CD4-positive, alpha-beta T cell treated with Interferon alpha-2 for 1 hour (primary cell): ENCODE data around the gene NFIB.

ENCODE experiments used
- DNase-seq, 2 donors: peaks; one replicate each; pipeline ENCODE4 v3.0.0-alpha.2; 2020 to 2022

NFIB gene

DNA sequence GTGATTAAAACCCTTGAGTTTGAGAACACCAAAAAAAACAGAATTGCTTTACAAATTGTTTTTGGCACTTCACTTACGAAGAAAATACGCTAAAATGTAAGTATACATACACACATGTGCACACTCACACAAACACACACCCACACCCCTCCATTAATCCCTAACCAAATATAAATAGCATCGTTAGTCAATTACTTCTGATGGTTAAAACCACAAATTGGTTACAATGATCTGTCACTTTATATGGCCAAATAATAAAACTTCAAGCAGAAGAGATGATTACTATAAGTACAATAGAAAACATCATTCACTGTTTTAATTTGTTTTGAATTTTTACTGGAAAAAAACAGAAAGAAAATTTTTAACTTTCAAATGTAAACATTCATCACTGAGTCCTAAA is 103.5 kb downstream of the NFIB start:
- no peak for DNase-seq

DNA sequence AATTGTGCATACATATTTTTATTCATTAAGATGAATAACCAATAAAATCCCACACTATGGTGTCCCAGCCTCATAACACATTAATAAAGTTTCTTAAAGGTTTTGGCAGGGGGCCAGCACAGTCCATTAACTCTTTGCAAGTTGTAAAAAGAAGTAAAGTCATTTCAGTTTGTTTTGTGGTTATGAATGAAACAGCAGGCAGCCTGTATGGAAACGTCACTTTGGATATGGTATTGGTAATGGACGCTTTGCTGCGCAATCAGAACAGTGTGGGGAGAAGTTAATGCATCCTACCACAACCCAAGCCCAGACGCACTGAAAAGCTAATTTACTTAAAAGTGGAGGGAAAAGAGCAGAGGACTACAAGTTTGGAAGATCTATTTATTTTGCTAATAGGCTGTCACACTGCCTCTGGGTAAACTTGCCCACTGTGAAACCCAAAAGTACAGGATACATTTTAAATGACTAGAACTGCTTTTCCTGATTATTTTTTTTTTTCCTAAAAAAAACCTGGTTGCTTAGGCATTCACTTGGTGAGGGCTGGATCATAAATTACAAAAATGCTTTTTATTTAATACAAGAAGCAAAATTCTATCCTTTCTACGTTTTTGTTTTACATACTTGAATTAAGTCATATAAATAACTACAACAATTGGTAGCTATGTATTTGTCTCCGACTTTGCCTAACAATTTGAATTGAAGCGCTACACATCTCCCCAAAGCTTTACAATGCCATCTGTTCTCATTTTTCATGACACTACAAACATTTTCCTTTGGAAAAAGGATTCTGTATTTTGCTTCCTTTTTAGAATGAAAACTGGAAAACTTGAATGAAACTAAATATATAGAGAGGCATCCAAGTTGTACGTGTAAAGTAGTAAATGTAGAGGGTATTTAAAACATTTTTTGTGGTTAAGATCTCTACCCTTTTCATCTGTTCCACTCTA is 104.3 kb downstream of the NFIB start:
- DNase-seq, result no peak

DNA sequence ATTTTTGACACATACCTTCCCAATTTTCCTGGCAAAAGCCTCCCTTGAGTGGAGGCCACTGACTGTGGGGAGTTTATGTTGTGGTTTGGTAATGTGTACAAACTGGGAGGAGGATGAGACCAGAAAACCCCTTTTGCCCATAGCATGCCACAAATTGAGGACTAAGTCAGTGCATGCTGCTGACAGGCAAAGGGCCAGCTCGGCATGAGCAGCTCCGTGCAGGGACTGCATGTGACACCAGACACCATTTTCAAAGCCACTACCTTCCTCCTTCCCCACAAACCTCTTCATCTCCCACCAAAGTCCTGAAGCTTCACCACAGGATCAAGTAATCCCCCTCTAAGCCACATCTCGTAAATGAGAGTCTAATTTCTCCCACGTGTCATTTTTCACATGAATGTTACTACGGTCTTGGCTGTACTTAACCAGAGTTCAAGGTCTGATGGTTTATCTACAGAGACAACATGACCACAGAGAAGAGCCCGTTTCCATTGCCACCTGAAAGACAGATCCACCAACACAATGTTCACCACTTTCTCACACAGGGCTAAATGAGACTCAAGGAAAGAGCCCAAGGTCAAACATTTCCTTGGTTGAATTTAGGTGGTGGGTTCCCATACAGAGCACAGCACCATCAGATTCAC is 106.5 kb downstream of the NFIB start:
- DNase-seq, result no peak

DNA sequence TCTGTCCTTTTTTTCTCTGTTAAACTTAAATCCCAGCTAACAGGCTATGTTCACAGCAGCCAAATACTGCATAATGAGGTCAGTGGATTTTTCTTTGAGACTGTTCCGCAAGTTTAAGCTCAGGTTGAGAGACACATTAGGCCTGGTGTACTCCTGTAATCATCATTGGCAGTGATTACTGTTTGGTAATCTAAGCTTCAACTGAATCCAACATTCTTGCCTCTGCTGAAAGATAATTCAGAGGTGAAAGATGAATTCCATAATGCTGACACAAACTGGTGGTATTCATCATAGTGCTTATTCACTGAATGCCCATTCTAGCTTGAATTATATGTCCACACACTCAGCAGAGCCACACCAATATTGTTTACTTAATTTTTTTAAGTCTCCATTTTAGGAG is 108.5 kb downstream of the NFIB start:
- DNase-seq, result no peak

DNA sequence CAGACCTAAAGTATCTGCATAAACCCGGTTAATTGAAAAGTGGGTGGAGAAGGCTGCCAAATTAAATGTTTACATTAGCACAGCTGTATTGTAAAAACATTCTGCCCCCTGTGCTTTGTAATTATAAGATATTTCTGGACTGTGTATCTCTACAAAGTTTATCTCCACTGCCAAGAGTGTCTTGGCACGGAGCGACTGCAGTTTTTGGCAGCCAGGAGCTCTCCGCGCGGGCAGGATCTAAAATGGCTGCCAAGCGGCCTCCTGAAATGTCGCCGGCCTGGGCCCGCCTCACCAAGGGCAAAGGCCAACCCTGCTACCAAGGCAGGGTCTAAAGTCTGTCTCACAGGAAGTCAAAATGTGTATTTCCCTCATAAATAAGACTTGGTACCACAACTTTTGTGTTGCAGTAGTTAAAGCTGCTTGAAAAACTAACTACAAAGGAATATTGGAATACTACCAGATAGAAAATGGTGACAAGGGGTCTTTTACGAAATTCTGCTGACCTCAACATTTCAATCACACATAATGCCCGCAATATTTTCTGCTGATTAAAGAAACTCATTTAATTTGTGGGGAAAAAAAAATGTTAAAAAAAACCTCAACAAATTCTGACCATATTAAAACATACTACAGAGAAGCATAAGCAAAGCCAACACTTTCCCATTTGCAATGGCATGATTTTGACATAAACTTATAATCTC is 110.4 kb downstream of the NFIB start:
- no peak for DNase-seq

DNA sequence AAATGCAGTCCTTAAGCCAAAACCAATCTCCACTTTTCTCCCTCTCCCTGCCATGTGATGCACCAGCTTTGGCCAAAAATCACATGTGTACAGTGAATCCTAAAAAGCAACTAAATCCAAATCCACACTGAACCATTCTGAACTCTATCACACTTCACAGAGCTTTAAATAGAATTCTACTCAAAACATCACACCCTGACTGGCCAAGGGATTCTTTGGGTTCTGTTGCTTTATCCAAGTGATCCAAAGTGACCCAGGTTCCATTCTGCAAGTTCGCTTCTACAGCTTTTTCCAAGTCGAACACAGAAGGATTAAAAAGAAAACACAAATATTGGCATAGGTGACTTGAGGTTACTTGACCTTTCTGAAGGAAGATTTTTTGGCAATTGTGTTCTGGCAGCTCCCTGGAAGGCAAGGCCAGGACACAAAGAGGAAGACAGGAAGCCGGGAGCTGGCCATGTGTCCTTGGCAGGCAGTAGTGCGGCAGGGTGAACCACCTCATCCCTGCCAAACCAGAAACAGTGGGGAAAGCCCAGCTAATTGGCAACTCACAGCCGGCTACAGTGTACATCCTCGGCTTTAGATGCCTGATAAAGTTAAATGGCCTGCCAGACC is 115.0 kb downstream of the NFIB start:
- DNase-seq, result no peak

DNA sequence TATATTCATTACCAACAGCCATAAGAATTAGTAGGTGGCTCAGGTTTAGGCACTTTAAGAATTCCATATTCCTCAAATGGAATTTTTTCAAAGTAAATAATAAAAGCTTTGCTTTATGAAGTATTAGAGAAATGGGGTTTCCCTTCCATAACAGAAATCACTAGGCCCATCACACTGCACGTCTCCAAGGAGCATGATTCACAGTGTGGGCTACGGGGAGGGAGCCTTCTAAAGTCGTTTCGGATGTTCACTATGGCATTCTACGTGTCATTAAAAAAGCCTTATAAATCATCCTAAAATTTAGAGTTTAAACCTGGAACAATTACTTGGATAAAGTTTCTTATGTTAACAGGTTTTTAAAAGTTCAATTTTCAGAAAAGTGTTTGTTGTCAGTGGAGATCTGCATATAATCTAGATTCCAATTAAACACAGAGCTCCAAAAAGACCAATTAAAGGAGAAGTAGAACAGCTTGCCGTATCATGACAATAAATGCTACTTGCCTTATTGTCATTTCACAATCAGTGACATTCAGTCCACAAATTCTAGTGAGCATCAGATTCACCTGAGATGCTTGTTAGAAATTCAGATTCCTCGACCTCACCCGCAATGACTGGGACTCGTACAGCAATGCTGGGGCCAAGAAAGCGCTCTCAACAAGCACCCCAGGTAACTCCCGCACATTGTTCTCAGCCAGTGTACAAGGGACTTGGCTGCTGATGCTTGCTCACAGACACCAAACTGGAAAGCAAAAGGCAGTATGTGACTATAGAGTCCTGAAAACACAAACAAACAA is 115.7 kb downstream of the NFIB start:
- DNase-seq, result no peak

DNA sequence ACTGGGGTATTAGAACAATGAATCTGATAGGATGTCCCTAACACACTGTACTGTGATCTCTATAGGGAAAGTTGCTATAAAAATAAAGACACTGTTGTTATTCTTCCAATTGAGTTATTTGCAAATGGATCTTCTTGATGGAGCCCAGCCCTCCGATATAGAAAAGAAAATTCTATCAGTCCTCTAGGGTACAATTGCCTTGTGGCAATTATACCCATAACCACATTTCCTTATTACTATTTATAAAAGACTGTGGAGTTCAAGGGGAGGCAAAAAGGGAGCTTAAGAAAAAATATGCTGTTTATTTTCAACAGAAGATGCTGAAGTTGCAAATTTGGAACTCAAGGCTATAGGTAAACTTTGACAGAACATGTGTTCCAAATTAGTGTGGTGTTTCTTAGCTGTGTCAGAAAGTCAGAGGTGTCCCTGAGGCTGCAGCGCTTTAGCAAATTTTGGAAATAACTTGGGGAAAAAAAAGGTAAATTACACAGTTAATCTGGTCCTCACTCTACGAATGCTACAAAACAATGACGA is 116.5 kb downstream of the NFIB start:
- DNase-seq, result no peak

DNA sequence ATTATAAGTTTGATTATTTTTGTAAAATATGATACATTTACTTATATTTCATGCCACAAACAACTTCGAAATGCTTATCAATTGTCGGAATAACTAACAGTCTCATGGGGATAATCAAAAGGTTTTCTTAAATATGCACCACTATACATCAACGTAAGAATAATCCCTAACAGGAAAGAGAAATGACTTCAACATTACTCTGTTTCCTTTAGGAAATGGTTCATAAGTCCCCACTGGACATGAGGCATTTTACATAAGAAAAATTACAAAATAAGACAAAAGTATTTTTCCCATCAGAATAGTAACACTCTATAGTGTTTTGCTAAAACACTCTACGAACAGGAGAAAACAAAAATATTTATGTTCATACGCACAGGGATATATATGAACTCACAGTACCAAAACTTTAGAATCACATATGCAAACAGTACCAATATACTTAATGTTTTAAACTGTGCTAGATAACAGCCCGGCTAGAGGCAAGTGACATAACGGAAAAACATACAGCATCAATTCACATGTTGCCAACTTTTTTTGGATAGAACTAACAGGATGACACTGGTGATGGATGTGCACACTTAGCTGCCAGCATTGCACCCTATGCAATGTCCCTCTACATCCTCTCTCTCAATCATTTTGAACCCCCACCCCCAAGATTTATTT is 120.5 kb downstream of the NFIB start:
- no peak for DNase-seq

DNA sequence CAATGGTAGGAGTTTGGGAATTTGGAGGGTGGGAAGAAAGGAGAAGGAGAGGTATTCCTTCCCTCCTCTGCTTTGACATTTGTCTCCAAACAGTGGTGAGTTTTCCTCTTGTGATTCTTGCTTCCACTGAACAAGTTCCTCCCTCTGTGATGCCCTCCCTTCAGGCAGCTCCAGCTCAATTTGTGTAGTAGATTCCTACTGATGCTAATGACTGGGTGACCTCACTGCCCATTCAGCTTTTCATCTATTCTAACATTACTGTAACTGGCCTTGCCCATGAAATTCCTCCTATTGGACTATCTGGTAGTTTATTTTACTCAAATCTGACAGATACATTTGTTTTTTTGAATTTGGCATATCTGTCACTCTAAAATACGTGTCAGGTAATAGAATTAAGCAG is 121.4 kb downstream of the NFIB start:
- no peak for DNase-seq

DNA sequence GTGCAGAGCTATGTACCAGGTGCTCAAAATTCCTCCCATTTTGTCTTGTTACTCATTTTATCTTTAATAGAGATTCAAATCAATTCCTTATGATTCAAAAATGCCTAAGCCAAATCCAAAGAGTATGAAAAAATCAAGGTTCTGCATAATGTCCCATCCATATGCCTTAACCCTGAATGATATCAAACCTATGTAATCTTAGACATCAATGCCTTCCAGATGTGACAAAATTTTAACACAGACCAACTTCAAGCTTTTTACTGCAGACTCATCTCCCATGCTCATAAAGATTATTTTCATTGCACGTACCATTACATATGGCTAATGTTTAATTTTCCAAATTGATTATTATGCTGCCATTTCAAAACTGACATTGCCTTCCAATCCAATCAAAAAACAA is 122.4 kb downstream of the NFIB start:
- DNase-seq, result no peak

DNA sequence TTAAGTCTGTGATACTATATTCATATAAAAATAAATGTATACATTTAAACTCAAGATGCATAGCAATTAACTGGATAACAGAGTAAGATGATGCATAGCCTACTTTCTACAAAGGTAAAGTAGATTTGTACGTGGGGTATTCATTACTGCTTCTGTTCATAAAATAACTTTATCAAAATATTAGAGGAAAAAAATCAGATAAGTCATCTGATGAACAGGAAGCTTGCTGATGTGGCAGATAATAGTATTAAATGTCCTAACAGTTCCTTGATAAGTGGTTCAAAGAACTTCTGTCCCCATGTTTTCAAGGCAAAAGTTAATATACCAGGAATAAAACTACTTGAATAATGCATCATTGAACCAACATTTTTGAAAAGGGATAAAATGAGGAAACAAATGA is 123.7 kb downstream of the NFIB start:
- no peak for DNase-seq

DNA sequence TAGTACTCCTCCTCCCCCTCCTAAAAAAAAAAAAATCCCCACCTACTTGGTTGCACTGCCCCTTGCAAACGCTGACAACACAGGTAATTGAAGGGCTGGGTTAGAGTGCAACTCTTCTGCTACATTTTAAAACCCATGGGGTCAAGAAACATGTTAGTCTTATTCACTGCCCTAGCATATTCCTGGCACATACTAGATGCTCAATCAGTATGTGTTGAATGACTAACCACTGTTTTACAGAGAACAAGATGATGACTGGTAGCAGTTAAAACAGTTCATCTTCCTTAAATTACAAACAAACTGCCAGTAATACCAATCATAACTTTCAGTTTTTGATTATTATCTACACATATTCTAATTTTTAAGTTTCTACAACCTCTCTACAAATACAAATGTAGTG is 124.4 kb downstream of the NFIB start:
- DNase-seq, result no peak

DNA sequence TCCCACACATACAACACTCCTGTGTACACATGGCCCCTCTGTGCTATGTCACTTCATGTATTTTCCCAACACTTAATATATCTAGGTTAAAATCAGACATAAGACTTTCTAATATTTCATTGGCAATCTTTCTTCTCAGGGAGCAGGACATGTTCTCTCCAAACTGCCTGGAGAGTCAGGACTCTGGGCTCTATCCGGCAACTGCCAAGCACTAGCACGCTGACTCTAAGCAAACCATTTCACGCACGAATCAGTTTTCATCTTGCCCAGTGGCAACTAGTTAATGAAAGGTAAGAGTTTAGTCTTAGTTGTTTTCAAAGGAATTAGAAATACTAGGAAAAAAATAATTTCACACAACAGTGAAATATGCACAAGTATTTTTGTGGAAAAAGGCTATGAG is 124.8 kb downstream of the NFIB start:
- DNase-seq, result no peak

DNA sequence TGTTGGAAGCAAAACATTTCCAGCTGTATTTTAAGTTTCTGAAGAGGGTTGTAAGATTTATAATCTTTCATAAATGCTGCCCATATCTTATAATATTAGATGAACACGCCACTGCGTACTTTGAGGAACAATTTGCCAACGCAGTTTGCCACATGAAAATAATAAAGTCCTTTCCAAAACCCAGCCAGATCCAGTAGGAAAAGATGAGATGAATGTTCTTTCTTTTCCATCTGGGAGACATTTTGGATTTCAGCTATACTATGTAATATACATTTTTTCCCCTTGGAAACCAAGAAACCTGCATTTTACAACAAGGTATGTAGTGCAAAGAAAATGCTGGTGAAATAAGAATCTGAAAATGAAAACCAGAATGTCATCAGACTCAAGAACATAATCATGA is 125.4 kb downstream of the NFIB start:
- no peak for DNase-seq

DNA sequence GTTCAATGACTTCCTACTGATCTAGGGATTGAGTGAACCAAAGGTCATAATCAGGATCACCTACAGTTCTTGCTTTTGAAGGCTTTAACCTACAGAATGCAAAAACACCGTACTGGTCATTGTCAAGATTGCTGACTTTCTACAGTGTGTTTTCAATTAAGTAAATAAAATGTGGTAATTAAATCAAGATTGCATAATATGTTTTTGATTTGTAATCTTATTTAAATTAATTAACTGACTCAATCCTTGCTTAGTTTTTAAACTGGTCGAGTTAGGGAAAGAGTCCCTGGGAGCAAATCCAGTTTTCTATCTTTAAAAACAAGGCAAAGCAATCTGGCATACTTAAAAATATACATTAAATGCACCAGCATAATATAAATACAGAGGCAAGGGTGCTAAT is 125.9 kb downstream of the NFIB start:
- no peak for DNase-seq

DNA sequence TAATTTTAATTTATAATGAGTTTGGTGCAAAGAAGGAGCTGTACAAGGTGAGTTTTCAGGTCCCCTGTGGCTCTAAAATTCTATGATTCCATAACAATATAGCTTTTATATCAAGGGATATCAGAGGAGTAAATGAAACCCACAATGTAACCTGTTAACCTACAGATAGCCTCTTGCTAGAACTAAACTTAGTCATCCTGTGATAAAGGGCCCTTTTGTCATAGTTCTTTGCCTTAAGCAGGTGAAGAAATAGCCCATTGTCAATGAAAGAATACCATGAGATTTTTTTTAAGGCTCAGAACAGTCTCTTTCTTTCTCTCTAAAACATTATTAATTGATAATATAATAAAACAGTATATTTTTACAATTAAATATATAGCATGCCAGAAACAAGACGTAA is 127.8 kb downstream of the NFIB start:
- no peak for DNase-seq

DNA sequence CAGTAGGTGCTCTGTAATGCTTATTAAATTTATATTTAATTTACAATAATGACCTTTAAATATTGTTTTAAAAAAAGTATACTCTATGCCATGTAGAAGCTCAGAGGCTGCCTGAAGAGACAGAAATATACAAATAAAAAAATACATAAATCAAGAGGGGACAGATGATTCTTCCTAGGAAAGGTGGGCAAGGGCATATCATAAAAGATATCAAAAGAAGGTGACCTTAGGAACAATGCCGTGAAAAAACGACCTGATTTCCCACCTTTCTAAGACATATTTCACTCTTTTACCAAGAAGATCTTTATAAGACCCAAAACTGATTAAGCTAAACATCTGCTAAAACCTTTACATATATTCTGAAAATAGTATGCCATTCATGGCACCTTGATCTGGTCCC is 128.9 kb downstream of the NFIB start:
- no peak for DNase-seq

DNA sequence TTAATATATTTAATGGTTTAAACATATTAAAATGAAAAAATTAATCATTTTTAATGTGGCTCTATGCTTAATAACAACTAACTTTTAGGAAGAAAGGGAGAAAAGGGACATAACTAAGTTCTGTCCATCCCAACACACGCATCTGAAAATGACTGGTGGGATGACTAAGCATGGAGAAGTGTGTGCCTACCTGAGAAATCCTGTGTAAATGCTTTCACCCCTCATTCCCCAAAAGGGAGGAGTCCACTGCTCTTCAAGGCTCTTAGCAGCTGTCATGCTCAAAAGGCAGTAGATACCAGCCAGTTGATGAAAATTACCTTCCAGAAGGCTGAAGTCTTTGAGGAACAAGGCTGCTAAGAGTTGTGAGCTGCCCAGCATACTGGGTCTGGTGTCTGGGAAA is 130.9 kb downstream of the NFIB start:
- DNase-seq, result no peak

DNA sequence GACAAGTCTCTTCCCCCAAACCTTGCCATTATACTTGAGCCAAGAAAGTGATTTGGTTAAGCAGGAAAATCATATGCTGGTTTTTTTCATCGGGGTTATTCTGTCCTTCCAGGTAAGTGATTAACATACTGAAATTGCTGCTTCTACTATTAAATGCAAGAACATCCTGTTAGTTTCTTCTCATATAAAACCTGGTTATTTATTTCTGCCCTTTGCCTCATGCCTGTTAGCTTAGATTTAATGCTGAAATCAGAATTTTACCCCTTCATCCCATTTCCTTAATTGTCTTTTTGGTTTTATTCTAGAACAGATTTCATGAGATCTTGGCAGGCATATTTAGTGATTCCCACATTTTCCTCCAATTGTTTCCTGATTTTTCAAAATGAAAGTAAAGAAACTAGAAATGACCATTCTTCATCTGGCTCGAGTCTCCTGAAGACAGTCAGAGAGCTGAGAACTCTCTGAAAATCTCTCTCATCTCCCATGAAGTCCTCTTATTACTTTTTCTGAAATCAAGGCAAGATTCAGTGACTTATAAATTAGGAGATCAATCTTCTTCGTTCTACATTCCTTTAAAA is 132.9 kb downstream of the NFIB start:
- DNase-seq, result no peak
